NCI-H2029 treated with DMSO at 0.1 percent for 48 hours (cell line): Measurements from ENCODE around the gene RPH3AL.
A peak's percentile ranks its signal among the peaks of the same experiment; 100 is the strongest.
"Not testable (repeated sequence)": the region's sequence is repeated elsewhere in the genome, so short reads cannot be mapped to it uniquely, and the experiment has no call there.

Source experiments
- DNase-seq: peaks from one replicate; lab custom pipeline; 2025; lab: John Stamatoyannopoulos, UW

Gene RPH3AL

DNA sequence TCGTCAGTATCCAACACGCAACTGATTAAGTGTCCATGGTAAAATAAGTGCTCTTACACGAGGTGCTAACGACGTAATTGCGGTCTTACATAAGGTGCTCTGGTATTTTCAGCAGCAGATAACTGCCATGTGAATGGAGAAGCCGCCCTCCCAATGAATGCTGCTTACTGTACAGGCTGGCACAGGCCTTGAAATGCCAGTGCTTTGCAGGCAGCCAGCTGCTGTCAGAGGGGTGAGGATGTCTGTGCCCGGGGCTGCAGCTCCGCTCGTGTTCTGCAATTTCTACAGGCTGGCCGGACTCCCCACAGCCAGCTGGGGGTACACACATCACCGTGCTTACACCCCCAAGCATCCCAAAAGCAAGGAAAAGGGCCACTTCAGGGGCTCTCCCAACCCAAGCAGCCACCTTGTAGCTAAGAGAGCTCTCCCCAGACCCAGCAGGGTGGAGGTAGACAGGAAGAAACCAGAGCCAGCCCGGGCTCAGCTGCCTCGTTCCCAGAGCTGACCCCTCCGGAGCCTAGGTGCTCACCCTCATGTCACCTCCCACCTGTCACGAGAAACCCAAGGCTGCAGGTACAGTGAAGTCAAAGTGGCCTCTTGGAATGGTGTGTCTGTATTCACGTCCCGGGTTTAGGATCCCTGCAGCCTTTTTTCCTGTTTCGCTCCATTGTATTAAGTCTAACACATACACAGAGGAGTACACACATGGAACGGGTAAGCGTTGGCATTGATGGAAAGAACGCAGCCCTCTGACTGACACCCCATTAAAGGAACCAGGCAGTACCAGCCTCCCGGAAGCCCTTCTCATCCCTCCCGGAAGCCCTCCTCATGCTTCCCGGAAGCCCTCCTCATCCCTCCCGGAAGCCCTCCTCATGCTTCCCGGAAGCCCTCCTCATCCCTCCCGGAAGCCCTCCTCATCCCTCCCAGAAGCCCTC is 27.2 kb upstream of the RPH3AL start:
- no peak for DNase-seq

DNA sequence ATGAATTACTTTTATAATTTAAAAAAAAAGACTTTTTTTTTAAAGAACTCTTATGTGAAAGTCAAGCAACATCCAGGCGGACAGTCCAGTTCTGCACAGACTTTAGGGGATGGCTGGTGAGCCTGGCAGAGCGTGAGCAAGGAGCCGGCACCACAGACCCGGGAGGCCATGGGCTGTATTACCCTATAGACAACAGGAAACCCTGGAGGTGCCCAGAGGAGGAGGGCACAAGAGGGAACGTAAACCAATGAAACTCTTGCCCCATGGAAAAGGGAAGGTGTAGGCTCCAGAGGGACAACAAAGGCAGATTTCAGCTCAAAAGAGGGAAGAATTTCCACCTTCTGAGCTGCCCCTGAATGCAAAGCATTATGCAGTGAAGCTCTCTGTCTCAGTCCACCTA is 25.5 kb upstream of the RPH3AL start:
- DNase-seq = no peak

DNA sequence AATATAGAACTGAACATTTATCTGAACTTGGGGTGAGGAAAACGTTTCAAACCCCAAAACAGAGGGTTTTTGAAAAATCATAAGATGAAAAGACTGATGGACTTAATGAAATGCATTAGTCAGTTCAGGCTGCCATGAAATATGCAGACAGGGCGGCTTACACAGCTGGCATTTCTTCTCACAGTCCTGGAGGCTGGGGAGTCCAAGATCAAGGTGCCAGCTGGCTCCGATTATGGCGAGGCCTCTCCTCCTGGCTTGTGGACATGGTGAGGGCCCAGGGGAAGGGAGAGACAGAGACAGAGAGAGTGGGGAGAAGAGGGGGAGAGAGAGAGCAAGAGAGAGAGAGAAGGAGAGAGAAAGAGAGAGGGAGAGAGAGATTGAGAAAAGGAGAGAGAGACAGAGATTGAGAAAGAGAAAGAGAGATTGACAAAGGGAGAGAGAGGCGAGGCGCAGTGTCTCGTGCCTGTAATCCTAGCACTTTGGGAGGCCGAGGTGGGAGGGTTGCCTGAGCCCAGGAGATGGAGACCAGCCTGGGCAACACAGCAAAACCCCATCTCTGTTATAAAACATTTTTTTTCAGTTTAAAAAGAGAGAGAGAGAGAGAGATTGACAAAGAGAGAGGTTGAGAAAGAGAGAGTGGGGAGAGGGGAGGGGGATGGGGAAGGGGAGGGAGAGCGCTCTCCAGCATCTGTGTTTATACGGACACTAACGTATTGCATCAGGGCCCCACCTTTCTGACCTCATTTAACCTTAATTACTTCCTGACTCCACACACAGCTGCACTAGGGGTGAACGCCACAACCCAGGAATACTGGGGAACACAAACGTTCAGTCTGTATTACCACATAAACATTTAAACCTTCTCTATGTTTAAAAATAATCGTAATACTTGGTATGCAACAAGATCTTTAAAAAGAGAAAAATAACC is 24.6 kb upstream of the RPH3AL start:
- no peak for DNase-seq

DNA sequence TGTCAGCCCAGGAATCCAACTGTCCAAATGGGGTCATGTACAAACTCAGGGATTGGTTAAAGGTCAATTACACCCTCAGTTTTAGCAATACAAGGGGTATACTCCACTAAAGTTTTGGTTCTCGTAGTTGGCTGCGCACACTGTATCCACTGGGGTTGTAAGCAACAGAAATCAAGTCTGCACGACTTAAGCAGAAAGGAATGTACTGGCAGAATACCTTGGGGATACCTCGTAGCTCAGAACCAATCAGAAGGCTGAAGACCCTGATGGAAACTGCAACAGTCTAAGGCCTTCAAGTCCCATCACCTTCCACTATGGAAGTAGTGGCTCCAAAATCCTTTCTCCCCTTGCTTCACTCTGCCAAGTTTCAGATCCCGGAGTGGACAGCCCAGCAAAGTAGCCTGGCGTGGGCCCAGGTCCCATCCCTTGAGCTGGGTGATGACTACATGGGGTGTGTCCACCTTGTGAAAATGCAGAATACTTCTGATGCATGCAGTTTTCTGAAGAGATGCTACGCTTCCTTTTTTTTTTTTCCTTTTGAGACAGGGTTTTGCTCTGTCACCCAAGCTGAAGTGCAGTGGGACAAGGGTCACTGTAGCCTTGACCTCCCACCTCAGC is 21.1 kb upstream of the RPH3AL start:
- DNase-seq = no peak

DNA sequence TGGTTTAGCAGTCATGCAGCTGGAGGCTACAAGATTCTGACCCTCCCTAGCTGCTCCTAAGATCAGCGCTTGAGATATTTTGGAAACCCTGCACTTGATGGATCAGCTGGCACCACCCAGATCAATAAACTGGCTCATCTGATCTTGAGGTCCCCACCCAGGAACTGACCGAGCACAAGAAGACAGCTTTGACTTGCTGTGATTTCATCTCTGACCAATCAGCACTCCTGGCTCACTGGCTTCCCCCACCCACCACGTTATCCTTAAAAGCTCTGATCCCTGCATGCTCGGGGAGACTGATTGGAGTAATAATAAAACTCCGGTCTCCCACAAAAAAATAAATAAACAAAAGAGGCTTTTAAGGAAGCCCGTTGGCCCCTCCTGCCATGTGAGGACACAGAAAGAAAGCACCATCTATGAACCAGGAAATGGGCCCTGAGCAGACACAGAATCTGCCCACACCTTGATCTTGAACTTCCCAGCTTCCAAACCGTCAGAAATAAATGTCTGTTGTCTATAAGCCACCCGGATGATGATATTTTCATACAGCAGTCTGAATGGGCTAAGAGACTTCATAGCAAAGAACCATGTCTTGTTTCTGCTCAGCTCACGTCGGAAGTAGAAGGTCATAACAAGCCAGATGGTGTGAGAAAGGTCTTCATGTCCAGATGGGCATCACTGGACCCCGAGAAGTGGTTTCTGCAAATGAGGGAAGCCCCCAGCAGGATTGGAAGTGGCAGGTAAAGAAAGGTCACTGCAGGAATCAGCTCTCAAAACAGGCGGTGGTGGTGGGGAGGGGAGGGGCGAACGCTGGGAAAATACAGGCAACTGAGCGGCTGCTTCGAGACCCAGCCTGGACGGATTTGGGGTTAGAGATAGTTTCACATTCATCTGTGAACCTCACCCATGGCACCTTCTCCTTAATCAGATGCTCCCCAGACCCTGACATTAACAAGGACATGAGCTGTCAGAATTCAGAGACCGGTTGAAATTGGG is 19.8 kb upstream of the RPH3AL start:
- DNase-seq = no peak

DNA sequence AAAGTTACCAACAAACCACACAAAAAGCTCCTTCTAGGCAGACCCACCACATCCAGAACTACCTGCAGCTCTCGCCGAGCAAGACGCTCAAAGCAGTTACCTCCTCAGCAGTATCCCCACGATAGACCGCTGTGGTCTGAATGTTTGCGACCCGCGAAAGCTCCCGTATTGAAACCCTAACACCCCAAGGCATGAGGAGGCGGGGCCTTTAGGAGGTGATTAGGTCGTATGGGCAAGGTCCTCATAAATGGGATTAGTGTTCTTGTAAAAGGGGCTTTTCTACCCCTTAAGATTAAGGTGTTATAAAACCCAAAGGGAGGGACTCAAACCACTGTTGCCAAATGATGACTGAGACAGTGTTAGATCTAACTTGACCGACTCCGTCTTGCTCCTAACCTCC is 19.0 kb upstream of the RPH3AL start:
- DNase-seq = no peak

DNA sequence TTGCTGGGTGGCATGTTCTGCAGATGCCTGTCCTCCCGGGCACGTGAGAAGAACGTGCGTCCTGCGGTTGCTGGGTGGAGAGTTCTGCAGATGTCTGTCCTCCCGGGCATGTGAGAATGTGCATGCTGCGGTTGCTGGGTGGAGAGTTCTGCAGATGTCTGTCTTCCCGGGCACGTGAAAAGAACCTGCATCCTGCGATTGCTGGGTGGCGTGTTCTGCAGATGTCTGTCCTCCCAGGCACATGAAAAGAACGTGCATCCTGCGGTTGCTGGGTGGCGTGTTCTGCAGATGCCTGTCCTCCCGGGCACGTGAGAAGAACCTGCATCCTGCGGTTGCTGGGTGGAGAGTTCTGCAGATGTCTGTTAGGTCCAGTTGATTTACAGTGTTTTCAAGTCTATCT is 15.0 kb upstream of the RPH3AL start:
- not testable (repeated sequence) for DNase-seq

DNA sequence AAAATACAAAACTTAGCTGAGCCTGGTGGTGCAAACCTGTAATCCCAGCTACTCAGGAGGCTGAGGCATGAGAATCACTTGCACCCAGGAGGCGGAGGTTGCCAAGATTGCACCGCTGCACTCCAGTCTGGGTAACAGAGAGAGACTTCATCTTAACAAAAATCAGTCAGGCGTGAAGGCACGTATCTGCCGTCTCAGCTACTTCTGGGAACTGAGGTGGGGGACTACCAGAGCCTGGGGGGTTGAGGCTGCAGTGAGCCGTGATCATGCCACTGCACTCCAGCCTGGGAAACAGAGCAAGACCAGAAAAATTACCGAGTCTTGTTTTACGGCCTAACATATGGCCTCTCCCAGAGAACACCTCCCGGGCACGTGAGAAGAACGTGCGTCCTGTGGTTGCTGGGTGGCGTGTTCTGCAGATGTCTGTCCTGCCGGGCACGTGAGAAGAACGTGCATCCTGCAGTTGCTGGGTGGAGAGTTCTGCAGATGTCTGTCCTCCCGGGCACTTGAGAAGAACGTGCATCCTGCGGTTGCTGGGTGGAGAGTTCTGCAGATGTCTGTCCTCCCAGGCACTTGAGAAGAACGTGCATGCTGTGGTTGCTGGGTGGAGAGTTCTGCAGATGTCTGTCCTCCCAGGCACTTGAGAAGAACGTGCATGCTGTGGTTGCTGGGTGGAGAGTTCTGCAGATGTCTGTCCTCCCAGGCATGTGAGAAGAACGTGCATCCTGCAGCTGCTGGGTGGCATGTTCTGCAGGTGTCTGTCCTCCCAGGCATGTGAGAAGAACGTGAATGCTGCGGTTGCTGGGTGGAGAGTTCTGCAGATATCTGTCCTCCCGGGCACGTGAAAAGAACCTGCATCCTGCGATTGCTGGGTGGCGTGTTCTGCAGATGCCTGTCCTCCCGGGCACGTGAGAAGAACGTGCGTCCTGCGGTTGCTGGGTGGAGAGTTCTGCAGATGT is 14.3 kb upstream of the RPH3AL start:
- not testable (repeated sequence) for DNase-seq

DNA sequence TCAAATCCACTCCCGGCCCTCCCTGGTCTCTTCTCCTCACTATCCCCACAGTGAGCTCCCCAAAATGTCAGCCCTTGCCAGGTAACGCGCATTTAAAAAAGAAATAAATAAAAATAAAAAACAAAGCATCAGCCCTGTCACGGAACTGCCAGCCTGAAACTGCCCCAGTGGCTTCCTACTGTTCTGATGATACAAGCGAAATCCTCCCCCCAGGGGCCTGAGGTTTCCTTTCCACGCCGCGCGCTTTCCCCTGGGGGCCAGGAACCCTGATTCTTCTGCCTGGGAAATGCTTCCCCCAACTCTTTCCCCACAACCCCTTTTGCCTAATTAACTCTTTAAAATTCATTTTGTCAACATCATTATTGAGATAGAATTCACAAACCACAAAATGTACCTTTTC is 12.2 kb upstream of the RPH3AL start:
- no peak for DNase-seq

DNA sequence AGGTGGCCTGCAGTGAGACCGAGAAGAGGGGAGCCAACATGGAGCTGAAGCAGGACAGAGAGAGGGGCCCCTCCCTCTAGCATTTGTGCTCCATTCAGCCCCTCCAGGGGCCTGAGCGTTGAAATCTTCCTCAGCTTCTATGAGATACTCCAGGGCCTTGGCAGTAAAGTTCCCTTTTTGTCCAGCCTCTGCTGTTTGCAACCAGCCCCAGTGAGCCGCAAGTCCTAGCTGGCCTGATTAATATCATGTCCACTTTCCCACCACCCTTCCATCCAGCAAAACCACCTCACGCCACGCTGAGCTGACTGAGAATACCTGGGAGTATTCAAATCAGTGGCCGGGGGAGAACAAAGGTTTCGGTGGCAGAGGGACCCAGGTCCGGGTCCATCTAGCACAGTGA is 11.7 kb upstream of the RPH3AL start:
- DNase-seq = no peak

DNA sequence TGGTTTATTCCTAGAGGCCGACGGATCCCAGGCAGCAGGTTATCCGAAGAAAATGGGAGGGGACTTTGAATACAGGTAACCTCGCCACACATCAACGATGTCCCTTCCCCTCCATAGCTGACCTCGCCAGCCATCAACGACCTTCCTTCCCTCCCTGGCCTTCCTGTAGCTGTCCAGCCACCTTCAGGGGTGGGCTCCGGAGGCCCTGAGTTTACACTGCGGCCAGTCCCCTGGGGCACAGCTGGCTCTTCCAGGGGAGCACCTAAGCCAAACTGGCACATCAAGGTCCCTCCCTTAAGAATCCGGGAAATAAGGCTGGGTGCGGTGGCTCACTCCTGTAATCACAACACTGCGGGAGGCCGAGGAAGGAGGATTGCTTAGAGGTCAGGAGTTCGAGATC is 10.1 kb upstream of the RPH3AL start:
- DNase-seq = no peak

DNA sequence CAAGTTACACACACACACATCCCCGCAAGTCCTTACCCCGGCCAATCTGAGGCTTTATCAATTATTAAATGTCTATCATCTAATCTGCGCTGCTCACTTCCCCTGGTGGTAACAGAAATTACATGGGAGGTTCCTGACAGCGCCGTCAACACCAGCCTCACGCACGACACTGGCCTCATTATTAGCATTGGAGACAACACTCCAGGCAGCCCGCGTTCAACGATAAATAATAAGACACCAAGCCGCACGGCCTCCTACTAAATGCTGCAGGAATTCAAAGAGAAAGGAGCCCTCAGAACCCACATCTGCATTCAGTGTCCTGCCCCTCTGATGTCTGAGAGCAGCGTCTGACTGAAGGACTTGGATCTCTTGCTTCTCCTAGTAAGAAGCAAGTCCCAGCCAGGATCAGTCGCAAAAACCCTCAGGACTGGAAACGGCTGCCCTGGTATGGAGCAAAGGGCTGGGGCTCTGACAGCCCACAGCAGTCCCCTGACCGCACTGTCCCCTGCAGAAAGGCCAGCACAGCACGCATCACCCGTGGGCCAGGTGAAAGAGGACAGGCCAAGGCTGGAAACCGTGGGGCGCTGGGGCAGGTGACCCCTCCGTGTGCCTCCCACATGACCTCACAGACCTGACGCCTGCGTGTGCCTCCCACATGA is 7.6 kb upstream of the RPH3AL start:
- DNase-seq = no peak

DNA sequence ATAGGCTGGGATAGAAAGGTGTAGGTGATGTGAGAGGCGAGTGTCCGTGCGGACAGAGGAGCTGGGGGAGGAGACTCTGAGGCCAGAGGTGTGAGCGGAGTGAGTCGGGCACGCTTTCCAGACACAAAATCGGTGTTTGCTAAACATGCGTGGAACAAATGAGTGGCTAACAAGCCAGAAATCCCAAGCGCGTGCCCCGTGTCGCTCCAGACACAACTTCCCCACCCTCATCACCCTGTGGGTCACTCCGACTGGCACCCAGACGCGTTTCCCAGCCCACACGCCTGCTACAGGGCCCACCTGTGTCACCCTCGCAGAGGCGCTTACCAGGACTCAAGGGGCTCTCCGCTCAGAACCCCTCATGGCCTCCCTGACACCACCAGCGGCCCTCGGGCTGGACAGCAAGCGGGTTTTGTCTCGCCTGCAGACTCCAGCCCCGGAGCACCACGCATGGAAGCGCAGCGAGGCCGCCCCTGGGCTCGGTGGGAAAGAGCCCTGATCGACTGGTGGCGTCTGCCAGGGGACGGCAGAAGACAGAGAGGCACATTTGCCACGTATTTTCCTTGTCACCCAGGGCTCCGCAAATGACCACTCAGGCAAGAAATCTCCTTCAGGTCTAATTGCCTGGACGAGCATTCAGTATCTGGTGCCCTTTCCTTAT is 6.0 kb upstream of the RPH3AL start:
- no peak for DNase-seq

DNA sequence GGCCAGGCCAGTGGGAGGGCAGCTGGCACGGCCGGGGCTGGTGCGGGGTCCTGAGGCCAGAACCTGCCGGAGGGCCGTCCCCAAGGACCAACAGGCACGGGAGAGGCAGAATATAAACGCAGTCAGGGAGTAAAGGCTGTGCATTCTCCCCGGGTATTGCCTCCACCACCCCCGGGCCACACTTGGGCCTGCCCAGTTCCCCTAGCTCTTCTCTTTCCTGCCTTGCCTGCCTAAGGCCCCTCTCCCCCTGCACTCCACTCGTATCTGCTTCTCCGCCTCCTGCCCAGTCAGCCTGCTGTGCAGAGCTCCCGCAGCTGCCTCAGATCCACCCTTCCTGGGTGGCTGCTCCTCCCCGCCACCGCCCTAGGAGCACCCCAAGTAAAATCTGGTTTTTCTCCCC is 5.0 kb upstream of the RPH3AL start:
- no peak for DNase-seq

DNA sequence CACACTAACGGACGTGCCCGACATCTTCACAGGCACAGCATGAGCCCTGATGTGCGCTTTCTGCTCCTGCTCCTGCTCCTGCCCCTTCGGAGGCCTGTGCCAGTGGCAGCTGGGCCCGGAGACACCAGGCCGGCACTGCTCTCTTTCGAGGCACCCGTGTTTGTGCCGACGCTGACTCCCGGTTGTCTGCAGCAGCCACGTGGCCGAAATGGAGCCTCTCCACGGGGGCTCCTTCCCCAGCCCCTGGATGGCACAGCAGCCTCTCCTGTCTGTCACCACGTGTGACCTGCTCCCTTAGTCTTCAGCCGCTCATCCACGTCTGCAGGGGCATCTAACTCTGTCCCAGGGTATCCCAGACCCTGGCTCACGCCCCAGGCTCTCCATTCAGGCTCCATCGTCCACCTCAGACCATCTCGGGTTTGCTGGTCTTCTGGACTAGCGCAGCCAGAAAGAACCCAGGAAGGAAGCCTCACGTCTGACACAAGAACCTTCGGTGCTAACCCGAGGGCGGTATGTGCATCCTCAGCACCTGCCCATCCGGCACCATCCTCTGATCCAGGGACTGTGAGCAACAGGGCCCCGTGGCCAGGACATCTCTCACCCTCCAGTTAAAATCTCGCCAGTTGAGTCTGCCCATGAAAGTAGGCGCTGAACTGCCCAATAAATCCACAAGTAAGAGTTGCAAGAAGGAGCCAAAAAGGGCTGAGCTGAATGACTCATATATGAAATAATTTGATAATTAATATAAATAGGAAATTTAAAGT is 4.2 kb upstream of the RPH3AL start:
- no peak for DNase-seq

DNA sequence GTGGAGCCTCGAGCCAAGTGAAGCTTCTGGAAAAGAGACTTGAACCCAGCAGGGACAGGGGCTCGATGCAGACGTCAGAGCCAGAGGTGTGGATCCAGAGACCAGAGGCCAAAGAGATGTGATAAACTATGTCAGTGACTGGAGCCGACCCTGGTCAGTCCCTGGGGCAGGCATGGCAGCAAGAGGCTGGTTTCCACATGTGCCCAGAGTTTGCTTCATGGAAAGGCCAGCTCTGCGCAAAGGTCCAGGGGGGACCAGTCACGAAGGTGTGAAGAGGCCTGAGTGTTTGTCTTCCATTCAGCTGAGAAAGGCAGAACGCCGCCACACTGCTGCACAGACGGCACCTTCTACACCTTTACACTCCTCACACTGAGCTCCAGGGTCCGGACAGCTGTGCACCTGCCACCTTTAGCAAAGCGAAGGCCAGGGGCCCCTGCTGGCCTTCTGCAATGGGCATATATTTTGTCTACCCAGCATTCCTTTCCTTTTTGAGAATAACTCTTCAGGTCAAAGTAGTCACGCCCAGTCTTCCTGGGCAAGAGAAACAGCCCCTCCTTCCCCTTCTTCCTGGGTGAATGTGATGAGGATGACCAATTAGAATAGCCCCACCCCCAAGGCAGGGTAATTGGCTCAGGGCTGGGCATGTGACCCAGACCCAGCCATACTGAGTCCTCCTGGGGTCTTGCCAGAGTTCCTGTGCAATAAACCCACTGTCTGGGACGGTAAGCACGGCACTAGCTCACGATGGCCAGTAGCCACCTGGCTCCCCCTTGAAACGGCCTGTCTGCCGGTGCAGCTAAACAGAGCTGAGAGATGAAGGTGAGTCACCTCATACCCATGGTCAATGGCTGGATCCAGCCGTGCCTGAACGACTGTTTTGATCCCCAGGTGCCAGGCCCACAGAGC is 2.3 kb upstream of the RPH3AL start:
- DNase-seq = peak; percentile 72

DNA sequence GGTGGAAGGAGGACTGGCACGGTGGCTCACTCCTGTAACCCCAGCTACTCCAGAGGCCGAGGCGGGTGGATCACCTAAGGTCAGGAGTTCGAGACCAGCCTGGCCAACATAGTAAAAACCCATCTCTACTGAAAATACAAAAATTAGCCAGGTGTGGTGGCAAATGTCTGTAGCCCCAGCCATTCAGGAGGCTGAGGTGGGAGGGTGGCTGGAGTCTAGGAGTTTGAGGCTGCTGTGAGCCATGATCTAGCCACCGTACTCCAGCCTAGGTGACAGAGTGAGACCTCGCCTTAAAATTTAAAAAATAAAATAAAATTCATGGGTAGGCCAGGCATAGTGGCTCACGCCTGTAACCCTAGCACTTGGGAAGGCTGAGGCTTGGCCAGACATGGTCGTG is 1.2 kb upstream of the RPH3AL start:
- no peak for DNase-seq
